ENCODE measurements around the gene WIPF3. TPM values are rescaled to one million over a fixed set of nuclear protein-coding genes. Genes with fewer than 3 reads are reported as not detected.

Gene WIPF3
- total and polyA plus RNA-seq, 4 donors, result 0.10 to 0.23 (median 0.14) TPM; not detected in 1

DNA sequence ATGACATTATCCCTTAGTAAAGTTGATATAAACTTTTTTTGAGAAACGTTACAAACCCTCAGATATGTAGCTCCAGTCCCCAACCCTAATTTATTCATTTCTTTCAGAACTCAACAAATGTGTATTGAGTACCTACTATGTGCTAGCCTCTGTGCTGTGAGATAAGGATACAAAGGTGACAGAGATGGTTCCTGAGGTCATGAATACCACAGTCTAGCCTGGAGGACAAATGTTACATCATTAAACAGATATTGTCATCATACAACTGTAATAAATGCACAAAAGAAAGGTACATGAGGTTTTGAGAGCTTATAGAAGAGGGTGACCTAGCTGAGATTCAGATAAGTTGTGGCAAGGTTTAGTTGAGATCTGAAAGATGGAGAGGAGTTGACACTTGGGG is 4.4 kb upstream of the WIPF3 start (continued):
- TF ChIP-seq, protein P1, sequence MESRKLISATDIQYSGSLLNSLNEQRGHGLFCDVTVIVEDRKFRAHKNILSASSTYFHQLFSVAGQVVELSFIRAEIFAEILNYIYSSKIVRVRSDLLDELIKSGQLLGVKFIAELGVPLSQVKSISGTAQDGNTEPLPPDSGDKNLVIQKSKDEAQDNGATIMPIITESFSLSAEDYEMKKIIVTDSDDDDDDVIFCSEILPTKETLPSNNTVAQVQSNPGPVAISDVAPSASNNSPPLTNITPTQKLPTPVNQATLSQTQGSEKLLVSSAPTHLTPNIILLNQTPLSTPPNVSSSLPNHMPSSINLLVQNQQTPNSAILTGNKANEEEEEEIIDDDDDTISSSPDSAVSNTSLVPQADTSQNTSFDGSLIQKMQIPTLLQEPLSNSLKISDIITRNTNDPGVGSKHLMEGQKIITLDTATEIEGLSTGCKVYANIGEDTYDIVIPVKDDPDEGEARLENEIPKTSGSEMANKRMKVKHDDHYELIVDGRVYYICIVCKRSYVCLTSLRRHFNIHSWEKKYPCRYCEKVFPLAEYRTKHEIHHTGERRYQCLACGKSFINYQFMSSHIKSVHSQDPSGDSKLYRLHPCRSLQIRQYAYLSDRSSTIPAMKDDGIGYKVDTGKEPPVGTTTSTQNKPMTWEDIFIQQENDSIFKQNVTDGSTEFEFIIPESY (IDR thresholded peaks at IDR 0.05), result no peak
- no peak for TF ChIP-seq HNF4A (conservative IDR thresholded peaks at IDR 0.05)
- TF ChIP-seq, protein P2, sequence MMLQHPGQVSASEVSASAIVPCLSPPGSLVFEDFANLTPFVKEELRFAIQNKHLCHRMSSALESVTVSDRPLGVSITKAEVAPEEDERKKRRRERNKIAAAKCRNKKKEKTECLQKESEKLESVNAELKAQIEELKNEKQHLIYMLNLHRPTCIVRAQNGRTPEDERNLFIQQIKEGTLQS (IDR thresholded peaks at IDR 0.05), result no peak
- no peak for TF ChIP-seq YY1 (IDR thresholded peaks at IDR 0.05)
- no peak for TF ChIP-seq HNF4G (IDR thresholded peaks at IDR 0.05)
- TF ChIP-seq FOXA2 (IDR thresholded peaks at IDR 0.05), result no peak
- TF ChIP-seq TAF1 (conservative IDR thresholded peaks at IDR 0.05), result no peak
- no peak for TF ChIP-seq NR2F2 (IDR thresholded peaks at IDR 0.05)
- TF ChIP-seq FOXA1 (IDR thresholded peaks at IDR 0.05), result no peak

DNA sequence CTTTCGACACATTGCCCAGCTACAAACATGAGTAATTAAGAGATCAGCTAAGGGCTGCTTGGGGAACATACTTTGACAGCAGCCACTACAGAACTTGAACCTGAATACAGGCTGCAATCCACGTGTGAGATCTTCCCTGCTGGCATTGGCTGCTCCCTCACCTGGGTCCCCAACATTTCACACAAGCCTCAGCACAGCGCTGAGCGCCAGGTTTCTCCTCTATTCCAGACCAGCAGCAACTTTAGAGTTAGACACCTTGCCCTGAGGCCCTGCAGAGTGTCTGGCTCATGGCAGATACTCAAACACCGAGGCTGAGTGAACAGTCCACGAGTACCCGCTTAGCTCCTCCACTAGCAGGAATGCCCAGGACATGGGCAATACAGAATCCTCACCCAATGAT is 1.3 kb upstream of the WIPF3 start:
- H3K9me3 ChIP-seq (ENCODE audit: control insufficient read depth in 4 of 4, low read length in 3 of 4), result no peaks in the 10 kb centered on the region
- 89% methylated on average over 7 of the region's 7 CpGs for WGBS
- no peak for DNase-seq (ENCODE audit: low spot score)
- H3K27me3 ChIP-seq (ENCODE audit: control insufficient read depth in 4 of 4, insufficient read depth in 4 of 4, low read length in 3 of 4), result no peaks in the 10 kb centered on the region
- no peak overlapping the region for H3K9ac ChIP-seq (ENCODE audit: low read depth in 1 of 2, low read length in 2 of 2)
- peaks cover 3 to 21% (median 9%) of the 10 kb centered on the region in 4 donors for H3K4me1 ChIP-seq (ENCODE audit: control insufficient read depth in 4 of 4, insufficient read depth in 4 of 4, low read length in 3 of 4)
- no peak overlapping the region for H3K4me3 ChIP-seq (ENCODE audit: low read depth in 1 of 3, low read length in 3 of 3)
- TF ChIP-seq, protein P3, sequence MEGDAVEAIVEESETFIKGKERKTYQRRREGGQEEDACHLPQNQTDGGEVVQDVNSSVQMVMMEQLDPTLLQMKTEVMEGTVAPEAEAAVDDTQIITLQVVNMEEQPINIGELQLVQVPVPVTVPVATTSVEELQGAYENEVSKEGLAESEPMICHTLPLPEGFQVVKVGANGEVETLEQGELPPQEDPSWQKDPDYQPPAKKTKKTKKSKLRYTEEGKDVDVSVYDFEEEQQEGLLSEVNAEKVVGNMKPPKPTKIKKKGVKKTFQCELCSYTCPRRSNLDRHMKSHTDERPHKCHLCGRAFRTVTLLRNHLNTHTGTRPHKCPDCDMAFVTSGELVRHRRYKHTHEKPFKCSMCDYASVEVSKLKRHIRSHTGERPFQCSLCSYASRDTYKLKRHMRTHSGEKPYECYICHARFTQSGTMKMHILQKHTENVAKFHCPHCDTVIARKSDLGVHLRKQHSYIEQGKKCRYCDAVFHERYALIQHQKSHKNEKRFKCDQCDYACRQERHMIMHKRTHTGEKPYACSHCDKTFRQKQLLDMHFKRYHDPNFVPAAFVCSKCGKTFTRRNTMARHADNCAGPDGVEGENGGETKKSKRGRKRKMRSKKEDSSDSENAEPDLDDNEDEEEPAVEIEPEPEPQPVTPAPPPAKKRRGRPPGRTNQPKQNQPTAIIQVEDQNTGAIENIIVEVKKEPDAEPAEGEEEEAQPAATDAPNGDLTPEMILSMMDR (IDR thresholded peaks at IDR 0.05; ENCODE audit: low read depth, low read length, missing input control), result no peak
- no peak for TF ChIP-seq YY1 (IDR thresholded peaks at IDR 0.05)
- TF ChIP-seq, protein P1 (IDR thresholded peaks at IDR 0.05), result no peak
- TF ChIP-seq RXRA (IDR thresholded peaks at IDR 0.05), result no peak
- no peak for TF ChIP-seq GABPA (IDR thresholded peaks at IDR 0.05 in 1 of 2, conservative IDR thresholded peaks at IDR 0.05 in 1 of 2)
- TF ChIP-seq, protein P4, sequence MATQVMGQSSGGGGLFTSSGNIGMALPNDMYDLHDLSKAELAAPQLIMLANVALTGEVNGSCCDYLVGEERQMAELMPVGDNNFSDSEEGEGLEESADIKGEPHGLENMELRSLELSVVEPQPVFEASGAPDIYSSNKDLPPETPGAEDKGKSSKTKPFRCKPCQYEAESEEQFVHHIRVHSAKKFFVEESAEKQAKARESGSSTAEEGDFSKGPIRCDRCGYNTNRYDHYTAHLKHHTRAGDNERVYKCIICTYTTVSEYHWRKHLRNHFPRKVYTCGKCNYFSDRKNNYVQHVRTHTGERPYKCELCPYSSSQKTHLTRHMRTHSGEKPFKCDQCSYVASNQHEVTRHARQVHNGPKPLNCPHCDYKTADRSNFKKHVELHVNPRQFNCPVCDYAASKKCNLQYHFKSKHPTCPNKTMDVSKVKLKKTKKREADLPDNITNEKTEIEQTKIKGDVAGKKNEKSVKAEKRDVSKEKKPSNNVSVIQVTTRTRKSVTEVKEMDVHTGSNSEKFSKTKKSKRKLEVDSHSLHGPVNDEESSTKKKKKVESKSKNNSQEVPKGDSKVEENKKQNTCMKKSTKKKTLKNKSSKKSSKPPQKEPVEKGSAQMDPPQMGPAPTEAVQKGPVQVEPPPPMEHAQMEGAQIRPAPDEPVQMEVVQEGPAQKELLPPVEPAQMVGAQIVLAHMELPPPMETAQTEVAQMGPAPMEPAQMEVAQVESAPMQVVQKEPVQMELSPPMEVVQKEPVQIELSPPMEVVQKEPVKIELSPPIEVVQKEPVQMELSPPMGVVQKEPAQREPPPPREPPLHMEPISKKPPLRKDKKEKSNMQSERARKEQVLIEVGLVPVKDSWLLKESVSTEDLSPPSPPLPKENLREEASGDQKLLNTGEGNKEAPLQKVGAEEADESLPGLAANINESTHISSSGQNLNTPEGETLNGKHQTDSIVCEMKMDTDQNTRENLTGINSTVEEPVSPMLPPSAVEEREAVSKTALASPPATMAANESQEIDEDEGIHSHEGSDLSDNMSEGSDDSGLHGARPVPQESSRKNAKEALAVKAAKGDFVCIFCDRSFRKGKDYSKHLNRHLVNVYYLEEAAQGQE (IDR thresholded peaks at IDR 0.05), result no peak
- no peak for TF ChIP-seq RAD21 (IDR thresholded peaks at IDR 0.05)
- no peak for TF ChIP-seq JUND (IDR thresholded peaks at IDR 0.05)
- TF ChIP-seq, protein P5, sequence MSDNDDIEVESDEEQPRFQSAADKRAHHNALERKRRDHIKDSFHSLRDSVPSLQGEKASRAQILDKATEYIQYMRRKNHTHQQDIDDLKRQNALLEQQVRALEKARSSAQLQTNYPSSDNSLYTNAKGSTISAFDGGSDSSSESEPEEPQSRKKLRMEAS (IDR thresholded peaks at IDR 0.05), result no peak
- no peak for TF ChIP-seq TAF1 (conservative IDR thresholded peaks at IDR 0.05)
- no peak for TF ChIP-seq HNF4G (IDR thresholded peaks at IDR 0.05)
- TF ChIP-seq SP1 (IDR thresholded peaks at IDR 0.05), result no peak
- TF ChIP-seq EGR1 (IDR thresholded peaks at IDR 0.05; ENCODE audit: low read depth in 2 of 2), result no peak
- no peaks in the 10 kb centered on the region for H3K36me3 ChIP-seq (ENCODE audit: control insufficient read depth in 4 of 4, insufficient read depth in 3 of 4, low read depth in 1 of 4, low read length in 3 of 4)
- H3K27ac ChIP-seq (ENCODE audit: low read depth in 1 of 2, low read length in 2 of 2), result no peak overlapping the region

Measured in liver (tissue), 9 donors.